Pancreas (tissue), 10 donors: ENCODE results near the gene C1QTNF3. TPM values are rescaled to one million over a fixed set of nuclear protein-coding genes. Genes with fewer than 3 reads are reported as not detected.

Experiments used
- ATAC-seq, 4 donors: fragments of 200-7000 bp; cut with Tn5 transposase; one replicate each; pipeline versions ENCODE4 v1.8.0 to v1.9.1; 2020; ENCODE audit warnings: mild to moderate bottlenecking in 4 of 4, moderate library complexity in 4 of 4
- DNase-seq, 6 donors: peaks; one replicate each; pipeline ENCODE4 v3.0.0-alpha.2; 2020
- FAIRE-seq: peaks from 2 replicates; lab custom pipeline; 2012; peaks lifted over from hg19 to GRCh38; lab: Jason Lieb, UNC
- H3K27ac ChIP-seq, 4 donors: fragments of 200-600 bp; sonication (generic); 1 replicate in 3 of 4; 2 replicates in 1 of 4; pipeline versions ENCODE4 v1.5.0 to v1.8.0; 2020
- H3K27me3 ChIP-seq, 4 donors: fragments of 200-600 bp; one replicate each; pipeline ENCODE4 v1.8.0; 2021
- H3K36me3 ChIP-seq, 3 donors: fragments of 200-600 bp; sonication (generic) in 1 of 3; one replicate each; pipeline versions ENCODE4 v1.5.0 to v1.8.0; 2020 to 2021
- H3K4me1 ChIP-seq, 3 donors: fragments of 200-600 bp; one replicate each; pipeline ENCODE4 v1.8.0; 2021
- H3K4me3 ChIP-seq, 4 donors: fragments of 200-600 bp; sonication (generic) in 2 of 4; one replicate each; pipeline versions ENCODE4 v1.5.0 to v1.8.0; 2020 to 2021
- H3K9me3 ChIP-seq, 4 donors: fragments of 200-600 bp; one replicate each; pipeline ENCODE4 v1.8.0; 2021
- CTCF ChIP-seq, 4 donors: fragments of 200-600 bp; sonication (generic) in 3 of 4; IDR thresholded peaks; one replicate each; pipeline versions ENCODE4 v1.5.0 to v1.8.0; 2021; ENCODE audit warnings: antibody characterized with exemption in 4 of 4
- WGBS, 2 donors: extraction: QIAGEN DNeasy Blood & Tissue Kit; methylation state at CpG; one replicate each; pipeline ENCODE4 v1.1.7; 2013; 5-methylcytosine and 5-hydroxymethylcytosine counted together
- intact Hi-C, 3 donors: fragments of 100-400 bp; cut with DNase I; formaldehyde crosslinking; loops; one replicate each; pipeline versions ENCODE4 v1.11.1 to v1.14.2; 2022
- polyA plus RNA-seq, 2 donors: library from polyadenylated mRNA; stranded (reverse); fragments of 200-250 nt; gene quantifications; one replicate each; pipeline ENCODE4 v1.2.3, GENCODE V29; 2013
- total RNA-seq, 6 donors: library from RNA; stranded (reverse); fragmentation: NEBNext Ultra II Directional in 4 of 6; extraction: Animal tissue kit (Norgen Biotek cat#: 25700) in 4 of 6; gene quantifications; one replicate each; pipeline versions ENCODE4 v1.2.1 to v1.2.4, GENCODE V29; 2021 to 2023
- donor health status: healthy with polysubstance abuse.
- donor health status: DM: no; HTN: no; CAD: no; lungs with moderate emphysema.
- donor health status: DM: no; HTN: no; CAD: no.
- donor health status: control.
- donor health status: control.
- donor health status: Bipolar disorder and iron deficiency.
- donor health status: DM: yes; HTN: yes; CAD: no.
- donor health status: DM: no; HTN: no; CAD: no.
- donor health status: DM: no; HTN: no; CAD: no.
- donor health status: DM: yes; HTN: yes; CAD: no.

C1QTNF3 gene
- total and polyA plus RNA-seq, 8 donors: 2.0 to 11.7 (median 3.1) TPM

- Histone ChIP-seq H3K36me3 (peaks cover 0 to 8% (median 0%) of the 10 kb centered on the region in 3 donors), H3K27ac (no peak overlapping the region), H3K4me1 (no peaks in the 10 kb centered on the region), H3K9me3 (no peaks in the 10 kb centered on the region), H3K4me3 (no peak overlapping the region), H3K27me3 (no peaks in the 10 kb centered on the region)
- WGBS, 2 donors: 67 to 73% methylated on average over 5 of the region's 5 CpGs
- no peak for TF ChIP-seq CTCF (IDR thresholded peaks at IDR 0.05)
- ATAC-seq (no peak), DNase-seq (no peak), FAIRE-seq (no peak)
- intact Hi-C loops: no loop called here
Observed at GRCh38 chr5:34053571-34054399, 10.8 kb upstream of the C1QTNF3 start.

DNA sequence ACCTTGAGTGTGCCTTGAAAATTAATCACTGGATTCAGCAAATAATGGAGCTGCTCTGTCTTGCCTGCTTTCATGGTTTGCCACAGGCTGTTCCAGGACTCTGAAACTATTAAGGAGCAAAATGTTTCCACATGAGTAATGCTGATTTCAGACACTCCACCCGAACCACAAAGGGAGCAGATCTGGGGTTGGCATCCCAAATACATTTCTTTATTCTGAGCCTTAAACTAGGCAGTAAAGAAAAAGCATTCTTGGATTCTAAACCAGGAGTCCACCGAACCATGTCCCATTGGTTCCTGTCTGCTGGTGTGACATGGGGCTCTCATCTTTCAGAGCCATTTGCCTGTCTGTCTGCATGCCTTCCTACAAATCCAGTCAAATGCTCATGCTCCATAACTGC lies 10.1 kb upstream of the C1QTNF3 start:
- no peak for FAIRE-seq
- H3K4me3 ChIP-seq: no peak overlapping the region
- no peak for ATAC-seq
- no peaks in the 10 kb centered on the region for H3K9me3 ChIP-seq
- DNase-seq: no peak
- WGBS, 2 donors: 90 to 94% methylated on average over 2 of the region's 2 CpGs
- H3K4me1 ChIP-seq: no peaks in the 10 kb centered on the region
- intact Hi-C loops: no loop called here
- H3K36me3 ChIP-seq: peaks cover 0 to 8% (median 0%) of the 10 kb centered on the region in 3 donors
- H3K27ac ChIP-seq: no peak overlapping the region
- no peaks in the 10 kb centered on the region for H3K27me3 ChIP-seq
- TF ChIP-seq CTCF (IDR thresholded peaks at IDR 0.05): no peak

GRCh38 chr5:34051374-34051980 lies 8.5 kb upstream of the C1QTNF3 start:
- 92 to 93% methylated on average over 4 of the region's 4 CpGs for WGBS, 2 donors
- FAIRE-seq (no peak), ATAC-seq (no peak), DNase-seq (no peak)
- no peak overlapping the region for H3K27ac ChIP-seq
- H3K4me3 ChIP-seq: no peak overlapping the region
- peaks cover 0 to 8% (median 0%) of the 10 kb centered on the region in 3 donors for H3K36me3 ChIP-seq
- H3K27me3 ChIP-seq: no peaks in the 10 kb centered on the region
- TF ChIP-seq CTCF (IDR thresholded peaks at IDR 0.05): no peak
- H3K9me3 ChIP-seq: no peaks in the 10 kb centered on the region
- H3K4me1 ChIP-seq: no peaks in the 10 kb centered on the region
- intact Hi-C loops: no loop called here

DNA sequence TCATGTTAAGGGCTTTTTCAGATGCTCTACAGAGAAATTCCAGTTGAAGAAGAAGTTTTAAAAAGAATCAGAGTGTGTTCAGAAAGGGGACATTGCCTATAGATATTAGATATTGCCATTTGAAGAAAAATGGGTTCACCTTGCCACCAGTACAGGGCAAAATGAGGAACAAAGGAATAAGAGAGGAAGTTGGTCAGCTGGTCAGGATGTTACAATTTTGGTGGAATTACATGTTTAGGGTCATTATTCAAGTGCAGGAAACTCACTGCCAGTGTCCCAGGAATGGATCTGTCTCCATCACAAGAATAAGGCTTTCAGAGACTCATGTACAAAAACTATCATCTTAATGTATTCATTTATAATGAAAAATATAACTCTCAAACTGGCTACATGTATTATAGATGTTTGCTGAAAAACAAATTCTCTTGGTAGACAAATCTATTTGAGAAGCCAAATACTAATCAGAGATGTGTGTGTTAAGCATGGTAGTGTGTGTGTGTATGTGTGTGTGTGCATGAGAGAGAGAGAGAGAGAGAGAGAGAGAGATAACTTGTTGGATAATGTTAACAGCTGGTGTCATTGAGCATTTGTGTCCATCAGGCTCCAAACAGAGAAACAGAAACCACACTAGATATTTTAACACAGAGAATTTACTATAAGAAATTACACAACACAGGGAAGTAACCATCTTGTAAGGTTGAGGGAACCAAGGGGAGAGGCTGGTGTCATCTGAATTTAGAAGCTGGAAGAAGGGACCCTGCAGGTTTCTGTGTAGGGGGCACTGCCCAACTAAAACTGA lies 5.0 kb upstream of the C1QTNF3 start:
- peaks cover 0 to 8% (median 0%) of the 10 kb centered on the region in 3 donors for H3K36me3 ChIP-seq
- TF ChIP-seq CTCF (IDR thresholded peaks at IDR 0.05): no peak
- ATAC-seq (no peak), DNase-seq (no peak), FAIRE-seq (no peak)
- no peak overlapping the region for H3K4me3 ChIP-seq
- H3K27ac ChIP-seq: no peak overlapping the region
- no peaks in the 10 kb centered on the region for H3K27me3 ChIP-seq
- intact Hi-C loops: no loop called here
- no peaks in the 10 kb centered on the region for H3K9me3 ChIP-seq
- peaks cover 2 to 14% (median 13%) of the 10 kb centered on the region in 3 donors for H3K4me1 ChIP-seq
